H9 (cell line): ENCODE results near the gene ACKR3. TPM values are rescaled to one million over a fixed set of nuclear protein-coding genes. Genes with fewer than 3 reads are reported as not detected.

ENCODE experiments used
- DNase-seq: peaks from one replicate; pipeline ENCODE4 v3.0.0-alpha.2; 2017
- H2AFZ ChIP-seq: one replicate; pipeline ENCODE4 v1.6.1; 2013; ENCODE audit warnings: mild to moderate bottlenecking, low read length, control low read depth, moderate library complexity
- H2AK5ac ChIP-seq: 2 replicates; pipeline ENCODE4 v1.6.1; 2013; ENCODE audit warnings: low read length, control low read depth, mixed read lengths; ENCODE audit not compliant: insufficient read length
- H2BK120ac ChIP-seq: one replicate; pipeline ENCODE4 v1.6.1; 2013; ENCODE audit warnings: low read depth, mild to moderate bottlenecking, low read length, control low read depth, inconsistent platforms; ENCODE audit not compliant: poor library complexity, severe bottlenecking
- H2BK12ac ChIP-seq: 2 replicates; pipeline ENCODE4 v1.6.1; 2013; ENCODE audit warnings: low read length, control low read depth, mixed read lengths, low read depth; ENCODE audit not compliant: insufficient read length
- H2BK15ac ChIP-seq: 2 replicates; pipeline ENCODE4 v1.6.1; 2013; ENCODE audit warnings: low read depth, low read length, control low read depth
- H2BK20ac ChIP-seq: one replicate; pipeline ENCODE4 v1.6.1; 2013; ENCODE audit warnings: low read depth, mild to moderate bottlenecking, low read length, control low read depth, inconsistent platforms; ENCODE audit not compliant: poor library complexity, severe bottlenecking
- H2BK5ac ChIP-seq: 2 replicates; pipeline ENCODE4 v1.6.1; 2013; ENCODE audit warnings: low read length, control low read depth, mixed read lengths; ENCODE audit not compliant: insufficient read length
- H3K14ac ChIP-seq: 2 replicates; pipeline ENCODE4 v1.6.1; 2013; ENCODE audit warnings: low read length, control low read depth; ENCODE audit not compliant: insufficient read depth
- H3K18ac ChIP-seq: 2 replicates; pipeline ENCODE4 v1.6.1; 2013; ENCODE audit warnings: low read depth, mild to moderate bottlenecking, mixed read lengths, low read length, control low read depth; ENCODE audit not compliant: insufficient read length
- H3K23ac ChIP-seq: 2 replicates; pipeline ENCODE4 v1.6.1; 2013; ENCODE audit warnings: low read length, control low read depth, mixed read lengths, low read depth; ENCODE audit not compliant: insufficient read length
- H3K23me2 ChIP-seq: 2 replicates; pipeline ENCODE4 v1.6.1; 2013; ENCODE audit warnings: low read depth, mild to moderate bottlenecking, mixed read lengths, low read length, control low read depth; ENCODE audit not compliant: insufficient read length, poor library complexity, severe bottlenecking
- H3K27ac ChIP-seq: 2 replicates; pipeline ENCODE4 v1.5.1; 2013; ENCODE audit warnings: low read length, control low read depth, mixed read lengths, low read depth; ENCODE audit not compliant: insufficient read length
- H3K27me3 ChIP-seq: 2 replicates; pipeline ENCODE4 v1.6.1; 2013; ENCODE audit warnings: low read length, control low read depth, inconsistent platforms; ENCODE audit not compliant: insufficient read depth
- H3K4ac ChIP-seq: 2 replicates; pipeline ENCODE4 v1.6.1; 2013; ENCODE audit warnings: low read depth, mild to moderate bottlenecking, control low read depth, inconsistent platforms, low read length, moderate library complexity
- H3K4me1 ChIP-seq: 2 replicates; pipeline ENCODE4 v1.6.1; 2013; ENCODE audit warnings: low read length, control low read depth, inconsistent platforms; ENCODE audit not compliant: insufficient read depth
- H3K4me2 ChIP-seq: 2 replicates; pipeline ENCODE4 v1.6.1; 2013; ENCODE audit warnings: low read length, control low read depth, mixed read lengths; ENCODE audit not compliant: insufficient read length, insufficient read depth
- H3K56ac ChIP-seq: 2 replicates; pipeline ENCODE4 v1.6.1; 2013; ENCODE audit warnings: low read depth, mild to moderate bottlenecking, mixed read lengths, low read length, control low read depth; ENCODE audit not compliant: insufficient read length
- H3K79me1 ChIP-seq: 2 replicates; pipeline ENCODE4 v1.6.1; 2013; ENCODE audit warnings: low read depth, mild to moderate bottlenecking, moderate library complexity, low read length, control low read depth, inconsistent platforms; ENCODE audit not compliant: insufficient read depth, poor library complexity, severe bottlenecking
- H3K79me2 ChIP-seq: 2 replicates; pipeline ENCODE4 v1.6.1; 2013; ENCODE audit warnings: low read length, control low read depth, inconsistent platforms; ENCODE audit not compliant: insufficient read depth
- H3K9ac ChIP-seq: 2 replicates; pipeline ENCODE4 v1.6.1; 2013; ENCODE audit warnings: low read length, control low read depth, mixed read lengths; ENCODE audit not compliant: insufficient read length; ENCODE audit errors: extremely low read depth
- H3K9me3 ChIP-seq: one replicate; pipeline ENCODE4 v1.6.1; 2013; ENCODE audit warnings: low read depth, low read length, inconsistent platforms; ENCODE audit not compliant: control insufficient read depth
- H3T11ph ChIP-seq: one replicate; pipeline ENCODE4 v1.6.1; 2013; ENCODE audit warnings: mild to moderate bottlenecking, low read length, control low read depth, inconsistent platforms
- H4K20me1 ChIP-seq: one replicate; pipeline ENCODE4 v1.6.1; 2013; ENCODE audit not compliant: control insufficient read depth, insufficient read length, insufficient read depth
- H4K5ac ChIP-seq: 2 replicates; pipeline ENCODE4 v1.6.1; 2013; ENCODE audit warnings: low read depth, mild to moderate bottlenecking, mixed read lengths, low read length, control low read depth; ENCODE audit not compliant: insufficient read length
- H4K8ac ChIP-seq: replicated peaks from 2 replicates; pipeline ENCODE4 v1.6.1; 2013; ENCODE audit warnings: low read length, control low read depth, mixed read lengths, low read depth; ENCODE audit not compliant: insufficient read length
- H4K91ac ChIP-seq: 2 replicates; pipeline ENCODE4 v1.6.1; 2013; ENCODE audit warnings: low read depth, mild to moderate bottlenecking, moderate library complexity, mixed read lengths, low read length, control low read depth; ENCODE audit not compliant: insufficient read length
- H3K27ac Mint-ChIP-seq, 3 experiments: 2 replicates in 2 of 3; 3 replicates in 1 of 3; pipeline ENCODE4 v1.8.0; 2020 to 2021; ENCODE audit warnings: mixed read lengths in 3 of 3, mild to moderate bottlenecking in 1 of 3, moderate library complexity in 1 of 3
- H3K27me3 Mint-ChIP-seq: 2 replicates; pipeline ENCODE4 v1.8.0; 2021; ENCODE audit warnings: low read depth, mild to moderate bottlenecking, moderate library complexity, mixed read lengths
- H3K36me3 Mint-ChIP-seq, 3 experiments: 2 replicates in 2 of 3; 3 replicates in 1 of 3; pipeline ENCODE4 v1.8.0; 2020 to 2021; ENCODE audit warnings: low read depth in 3 of 3, mixed read lengths in 3 of 3; ENCODE audit not compliant: insufficient read depth in 1 of 3
- H3K4me1 Mint-ChIP-seq, 2 experiments: 2 replicates each; pipeline ENCODE4 v1.8.0; 2020; ENCODE audit warnings: mixed read lengths in 2 of 2
- H3K4me3 Mint-ChIP-seq, 2 experiments: 2 replicates in 1 of 2; 3 replicates in 1 of 2; pipeline ENCODE4 v1.8.0; 2020 to 2021; ENCODE audit warnings: mild to moderate bottlenecking in 2 of 2, mixed read lengths in 2 of 2, moderate library complexity in 1 of 2
- H3K9me3 Mint-ChIP-seq, 2 experiments: 2 replicates in 1 of 2; 3 replicates in 1 of 2; pipeline ENCODE4 v1.8.0; 2020; ENCODE audit warnings: mild to moderate bottlenecking in 2 of 2, mixed read lengths in 2 of 2, moderate library complexity in 1 of 2
- WGBS: extraction: QIAGEN DNeasy Blood & Tissue Kit; methylation state at CpG from one replicate; pipeline ENCODE4 v1.1.7; 2013; ENCODE audit warnings: missing lambda C conversion rate, low lambda C conversion rate, mixed read lengths; ENCODE audit not compliant: insufficient read length; ENCODE audit errors: extremely low coverage; 5-methylcytosine and 5-hydroxymethylcytosine counted together
- total RNA-seq: library from RNA; stranded (reverse); gene quantifications from 2 replicates; pipeline ENCODE4 v1.2.1, GENCODE V29; 2021
- TF ChIP-seq, protein P1 (sequence below): fragments of 200-600 bp; sonication (generic); conservative IDR thresholded peaks from 3 replicates; pipeline ENCODE4 v1.8.0; 2021; ENCODE audit warnings: antibody characterized with exemption, mild to moderate bottlenecking

Gene ACKR3
- total RNA-seq, 1 experiment from 2014 or later = 0.44 TPM

DNA sequence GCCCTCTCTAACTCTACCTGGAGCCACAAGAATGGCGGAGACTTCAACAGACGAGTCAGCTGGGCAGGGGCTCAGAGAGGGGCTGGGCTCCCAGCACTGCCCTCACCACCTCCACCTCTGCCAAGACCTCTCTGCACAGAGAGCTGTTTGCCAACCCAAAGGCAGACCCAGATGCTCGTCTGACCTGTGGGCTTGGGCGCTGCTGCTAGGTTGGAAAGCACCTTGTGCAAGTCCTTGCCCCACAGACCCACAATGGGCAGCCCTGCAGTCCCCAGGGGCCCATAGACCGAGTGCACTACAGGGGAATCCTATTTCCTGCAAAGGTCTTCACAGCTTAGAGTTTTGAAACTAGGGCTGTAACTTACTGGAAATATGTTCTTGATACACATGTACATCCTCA lies 13.3 kb downstream of the ACKR3 start:
- no peak overlapping the region for H2BK12ac ChIP-seq
- no peaks in the 10 kb centered on the region for H3K27me3 ChIP-seq
- no peak overlapping the region for H3K4me3 Mint-ChIP-seq
- no peaks in the 10 kb centered on the region for H3K79me2 ChIP-seq
- 0 out of 2 replicates have a peak, but pooled peaks cover 2% of the 10 kb centered on the region for H3K4me1 ChIP-seq
- no peak overlapping the region for H3T11ph ChIP-seq
- H2BK120ac ChIP-seq = no peak overlapping the region
- H3K56ac ChIP-seq = no peak overlapping the region
- H3K4ac ChIP-seq = no peak overlapping the region
- no peak overlapping the region for H3K9ac ChIP-seq
- peaks cover 22 to 24% of the 10 kb centered on the region in 2 experiments for H3K4me1 Mint-ChIP-seq
- H3K79me1 ChIP-seq = no peaks in the 10 kb centered on the region
- H4K8ac ChIP-seq = no peak overlapping the region
- H3K23ac ChIP-seq = no peak overlapping the region
- H2AFZ ChIP-seq = no peak overlapping the region
- H2BK5ac ChIP-seq = no peak overlapping the region
- no peak overlapping the region for H3K4me2 ChIP-seq
- no peaks in the 10 kb centered on the region for H4K20me1 ChIP-seq
- H4K91ac ChIP-seq = no peak overlapping the region
- H3K23me2 ChIP-seq = no peaks in the 10 kb centered on the region
- H3K18ac ChIP-seq = no peak overlapping the region
- WGBS = no CpG with 5 or more reads among the region's 5 CpGs
- H2BK20ac ChIP-seq = no peak overlapping the region
- H3K9me3 Mint-ChIP-seq = no peaks in the 10 kb centered on the region; a peak in 1 of 5 replicates
- no peak overlapping the region for H3K14ac ChIP-seq
- peaks cover 3% of the 10 kb centered on the region for H3K27me3 Mint-ChIP-seq
- no peaks in the 10 kb centered on the region for H3K9me3 ChIP-seq
- H3K36me3 Mint-ChIP-seq = peaks cover 2 to 12% (median 10%) of the 10 kb centered on the region in 3 experiments; a peak in 5 of 7 replicates
- H2AK5ac ChIP-seq = no peak overlapping the region
- TF ChIP-seq, protein P1, sequence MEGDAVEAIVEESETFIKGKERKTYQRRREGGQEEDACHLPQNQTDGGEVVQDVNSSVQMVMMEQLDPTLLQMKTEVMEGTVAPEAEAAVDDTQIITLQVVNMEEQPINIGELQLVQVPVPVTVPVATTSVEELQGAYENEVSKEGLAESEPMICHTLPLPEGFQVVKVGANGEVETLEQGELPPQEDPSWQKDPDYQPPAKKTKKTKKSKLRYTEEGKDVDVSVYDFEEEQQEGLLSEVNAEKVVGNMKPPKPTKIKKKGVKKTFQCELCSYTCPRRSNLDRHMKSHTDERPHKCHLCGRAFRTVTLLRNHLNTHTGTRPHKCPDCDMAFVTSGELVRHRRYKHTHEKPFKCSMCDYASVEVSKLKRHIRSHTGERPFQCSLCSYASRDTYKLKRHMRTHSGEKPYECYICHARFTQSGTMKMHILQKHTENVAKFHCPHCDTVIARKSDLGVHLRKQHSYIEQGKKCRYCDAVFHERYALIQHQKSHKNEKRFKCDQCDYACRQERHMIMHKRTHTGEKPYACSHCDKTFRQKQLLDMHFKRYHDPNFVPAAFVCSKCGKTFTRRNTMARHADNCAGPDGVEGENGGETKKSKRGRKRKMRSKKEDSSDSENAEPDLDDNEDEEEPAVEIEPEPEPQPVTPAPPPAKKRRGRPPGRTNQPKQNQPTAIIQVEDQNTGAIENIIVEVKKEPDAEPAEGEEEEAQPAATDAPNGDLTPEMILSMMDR = no peak
- H3K27ac ChIP-seq = no peak overlapping the region
- H2BK15ac ChIP-seq = no peak overlapping the region
- no peak overlapping the region for H4K5ac ChIP-seq
- DNase-seq = no peak
- no peak overlapping the region for H3K27ac Mint-ChIP-seq
